HEK293T (cell line): ENCODE results near the gene OR9A2.

Source experiments
- BHLHE40 ChIP-seq: fragments of 450-650 bp; IDR thresholded peaks from 2 replicates; pipeline ENCODE4 v1.6.1; 2016; ENCODE audit warnings: mild to moderate bottlenecking, moderate library complexity, borderline replicate concordance
- ELF4 ChIP-seq: fragments of 450-650 bp; IDR thresholded peaks from 2 replicates; pipeline ENCODE4 v1.6.1; 2017; ENCODE audit warnings: antibody characterized with exemption
- FOXK2 ChIP-seq: fragments of 450-650 bp; IDR thresholded peaks from 2 replicates; pipeline ENCODE4 v1.6.1; 2016; ENCODE audit warnings: mild to moderate bottlenecking
- FOXM1 ChIP-seq: fragments of 450-650 bp; IDR thresholded peaks from 2 replicates; pipeline ENCODE4 v1.6.1; 2017; ENCODE audit warnings: mild to moderate bottlenecking, borderline replicate concordance
- HDGF ChIP-seq: fragments of 450-650 bp; IDR thresholded peaks from 2 replicates; pipeline ENCODE4 v1.6.1; 2017; ENCODE audit warnings: antibody characterized with exemption, borderline replicate concordance
- L3MBTL2 ChIP-seq: fragments of 450-650 bp; conservative IDR thresholded peaks from 2 replicates; pipeline ENCODE4 v1.6.1; 2016; ENCODE audit warnings: mild to moderate bottlenecking
- NFRKB ChIP-seq: fragments of 450-650 bp; IDR thresholded peaks from 2 replicates; pipeline ENCODE4 v1.6.1; 2016; ENCODE audit warnings: mild to moderate bottlenecking, moderate library complexity
- PKNOX1 ChIP-seq: fragments of 450-650 bp; IDR thresholded peaks from 2 replicates; pipeline ENCODE4 v1.6.1; 2016
- SP1 ChIP-seq: fragments of 450-650 bp; IDR thresholded peaks from 2 replicates; pipeline ENCODE4 v1.6.1; 2017
- SUZ12 ChIP-seq: fragments of 450-650 bp; IDR thresholded peaks from 2 replicates; pipeline ENCODE4 v1.6.1; 2016; ENCODE audit warnings: mild to moderate bottlenecking
- TARDBP ChIP-seq: fragments of 450-650 bp; IDR thresholded peaks from 2 replicates; pipeline ENCODE4 v1.6.1; 2016

- TF ChIP-seq ELF4 = no peak
- TF ChIP-seq TARDBP = no peak
- no peak for TF ChIP-seq PKNOX1
- no peak for TF ChIP-seq NFRKB
- no peak for TF ChIP-seq SUZ12
- no peak for TF ChIP-seq FOXK2
- no peak for TF ChIP-seq SP1
- TF ChIP-seq L3MBTL2 = no peak
- TF ChIP-seq BHLHE40 = no peak
- TF ChIP-seq FOXM1 = no peak
- no peak for TF ChIP-seq HDGF
These were observed 16.5 kb upstream of the OR9A2 start for GRCh38 chr7:143043391-143043790.
